HCT116 (cell line): Measurements from ENCODE around the gene FGF18. TPM values are rescaled to one million over a fixed set of nuclear protein-coding genes. Genes with fewer than 3 reads are reported as not detected.

Experiments used
- ATAC-seq: fragments of 200-7000 bp; cut with Tn5 transposase; 2 replicates; pipeline ENCODE4 v1.9.1; 2020; ENCODE audit warnings: mild to moderate bottlenecking, moderate library complexity
- BruUV-seq: library from RNA; stranded (reverse); fragments of 400-500 nt; replicated peaks from 2 replicates; lab custom pipeline; 2021; lab: Mats Ljungman, UMichigan
- CTCF ChIA-PET: fragments of 300-600 bp; sonication (Branson Sonifier 250); formaldehyde crosslinking; loops from one replicate; lab custom pipeline; 2021; ENCODE audit warnings: antibody characterized with exemption; lab: Charles Lee
- POLR2A ChIA-PET: fragments of 300-600, 350-600 bp; sonication (Branson Sonifier 250); formaldehyde crosslinking; loops from one replicate; lab custom pipeline; 2021; ENCODE audit warnings: antibody characterized with exemption; lab: Charles Lee
- RAD21 ChIA-PET, 2 experiments: fragments of 300-600 bp; sonication (Branson Sonifier 250); formaldehyde crosslinking; loops; one replicate each; lab custom pipeline; 2023; ENCODE audit warnings: low total read pairs in 2 of 2; ENCODE audit not compliant: uncharacterized antibody in 2 of 2, unreplicated experiment in 2 of 2, low non-redundant PET in 1 of 2; lab: Charles Lee
- DNase-seq: peaks from one replicate; pipeline ENCODE4 v3.0.0-alpha.2; 2010; ENCODE audit warnings: low read depth, low spot score
- H2AFZ ChIP-seq: fragments of 200-600 bp; shearing (Covaris generic), sonication (generic); 2 replicates; pipeline ENCODE4 v1.6.1; 2017; ENCODE audit warnings: low read depth, mixed run types, mixed read lengths, antibody characterized with exemption, low read length; ENCODE audit not compliant: poor library complexity, severe bottlenecking
- H3K27ac ChIP-seq: 2 replicates; pipeline ENCODE4 v1.5.1; 2012; ENCODE audit warnings: low read depth, low read length
- H3K27me3 ChIP-seq: fragments of 200-600 bp; sonication (generic); 2 replicates; pipeline ENCODE4 v1.6.1; 2016; ENCODE audit warnings: mixed run types, low read length, mixed read lengths; ENCODE audit not compliant: insufficient read depth
- H3K36me3 ChIP-seq, 2 experiments: fragments of 200-500 bp in 1 of 2; fragments of 200-600 bp in 1 of 2; sonication (Bioruptor generic) in 1 of 2; sonication (generic) in 1 of 2; 2 replicates each; pipeline versions ENCODE4 v1.5.1 to v1.6.1; 2014 to 2016; ENCODE audit warnings: low read length in 2 of 2, inconsistent platforms in 1 of 2, mixed read lengths in 1 of 2, mixed run types in 1 of 2; ENCODE audit not compliant: insufficient read depth in 2 of 2, control insufficient read depth in 1 of 2
- H3K4me1 ChIP-seq, 2 experiments: fragments of 200-600 bp in 1 of 2; sonication (generic) in 1 of 2; 2 replicates each; pipeline versions ENCODE4 v1.5.1 to v1.6.1; 2012 to 2017; ENCODE audit warnings: low read length in 2 of 2, inconsistent platforms in 1 of 2, mild to moderate bottlenecking in 1 of 2, mixed read lengths in 1 of 2, mixed run types in 1 of 2, moderate library complexity in 1 of 2; ENCODE audit not compliant: insufficient read depth in 2 of 2, control insufficient read depth in 1 of 2
- H3K4me2 ChIP-seq: fragments of 200-600 bp; sonication (generic); 2 replicates; pipeline ENCODE4 v1.6.1; 2017; ENCODE audit warnings: mixed run types, low read length, mixed read lengths
- H3K4me3 ChIP-seq, 2 experiments: fragments of 200-600 bp in 1 of 2; sonication (generic) in 1 of 2; replicated peaks in 1 of 2; 2 replicates each; pipeline ENCODE4 v1.5.1; 2011 to 2016; ENCODE audit warnings: low read length in 2 of 2, control low read depth in 1 of 2, low read depth in 1 of 2, mild to moderate bottlenecking in 1 of 2, mixed read lengths in 1 of 2, mixed run types in 1 of 2
- H3K79me2 ChIP-seq: fragments of 200-600 bp; sonication (generic); 2 replicates; pipeline ENCODE4 v1.6.1; 2017; ENCODE audit warnings: mild to moderate bottlenecking, mixed run types, low read length, moderate library complexity, mixed read lengths; ENCODE audit not compliant: insufficient read depth
- H3K9ac ChIP-seq: fragments of 200-600 bp; sonication (generic); 2 replicates; pipeline ENCODE4 v1.6.1; 2016; ENCODE audit warnings: low read length, mixed read lengths
- H3K9me2 ChIP-seq: fragments of 200-600 bp; sonication (generic), shearing (Covaris generic); 2 replicates; pipeline ENCODE4 v1.6.1; 2017; ENCODE audit warnings: mixed run types, mild to moderate bottlenecking, moderate library complexity; ENCODE audit not compliant: insufficient read depth
- H3K9me3 ChIP-seq, 2 experiments: fragments of 200-500 bp in 1 of 2; fragments of 200-600 bp in 1 of 2; sonication (Bioruptor generic) in 1 of 2; sonication (generic) in 1 of 2; 2 replicates each; pipeline ENCODE4 v1.6.1; 2014 to 2017; ENCODE audit warnings: low read length in 2 of 2, mixed read lengths in 2 of 2, inconsistent platforms in 1 of 2, low read depth in 1 of 2, mild to moderate bottlenecking in 1 of 2, mixed run types in 1 of 2, moderate library complexity in 1 of 2; ENCODE audit not compliant: control insufficient read depth in 1 of 2, insufficient read depth in 1 of 2
- H4K20me1 ChIP-seq: fragments of 200-600 bp; sonication (generic), shearing (Covaris generic); 2 replicates; pipeline ENCODE4 v1.6.1; 2017; ENCODE audit warnings: mixed run types, mild to moderate bottlenecking, moderate library complexity; ENCODE audit not compliant: insufficient read depth
- CBX3 ChIP-seq: IDR thresholded peaks from 2 replicates; pipeline ENCODE4 v1.6.1; 2012; ENCODE audit warnings: low read depth
- JUND ChIP-seq: IDR thresholded peaks from 2 replicates; pipeline ENCODE4 v1.6.1; 2012
- POLR2AphosphoS5 ChIP-seq: IDR thresholded peaks from 2 replicates; pipeline ENCODE4 v1.6.1; 2011; ENCODE audit warnings: mild to moderate bottlenecking, low read depth, low read length, moderate library complexity
- RAD21 ChIP-seq: IDR thresholded peaks from 2 replicates; pipeline ENCODE4 v1.6.1; 2012; ENCODE audit warnings: low read depth, mild to moderate bottlenecking
- ZFX ChIP-seq: fragments of 450-650 bp; IDR thresholded peaks from 2 replicates; pipeline ENCODE4 v1.6.1; 2017
- ZNF274 ChIP-seq: fragments of 200-500 bp; sonication (Bioruptor generic); IDR thresholded peaks from 2 replicates; pipeline ENCODE4 v1.6.1; 2014; ENCODE audit warnings: mild to moderate bottlenecking, low read depth, low read length, inconsistent platforms
- intact Hi-C: fragments of 100-400 bp; cut with micrococcal nuclease; formaldehyde crosslinking; loops from 2 replicates; pipeline ENCODE4 v1.10.0; 2022
- total RNA-seq: library from RNA; stranded (reverse); gene quantifications from one replicate; pipeline ENCODE4 v1.2.1, GENCODE V29; 2021; ENCODE audit not compliant: unreplicated experiment
- TF ChIP-seq, protein P1 (sequence below), 3 experiments: fragments of 200-600 bp in 1 of 3; sonication (generic) in 1 of 3; IDR thresholded peaks in 2 of 3; conservative IDR thresholded peaks in 1 of 3; 2 replicates each; pipeline ENCODE4 v1.5.1; 2012 to 2017; ENCODE audit warnings: low read depth in 2 of 3, low read length in 2 of 3, antibody characterized with exemption in 1 of 3, borderline replicate concordance in 1 of 3, control low read depth in 1 of 3, mild to moderate bottlenecking in 1 of 3, mixed read lengths in 1 of 3, mixed run types in 1 of 3, moderate library complexity in 1 of 3; ENCODE audit not compliant: insufficient read depth in 1 of 3

FGF18 gene
- total RNA-seq, 1 experiment from 2014 or later, result 0.96 TPM

DNA sequence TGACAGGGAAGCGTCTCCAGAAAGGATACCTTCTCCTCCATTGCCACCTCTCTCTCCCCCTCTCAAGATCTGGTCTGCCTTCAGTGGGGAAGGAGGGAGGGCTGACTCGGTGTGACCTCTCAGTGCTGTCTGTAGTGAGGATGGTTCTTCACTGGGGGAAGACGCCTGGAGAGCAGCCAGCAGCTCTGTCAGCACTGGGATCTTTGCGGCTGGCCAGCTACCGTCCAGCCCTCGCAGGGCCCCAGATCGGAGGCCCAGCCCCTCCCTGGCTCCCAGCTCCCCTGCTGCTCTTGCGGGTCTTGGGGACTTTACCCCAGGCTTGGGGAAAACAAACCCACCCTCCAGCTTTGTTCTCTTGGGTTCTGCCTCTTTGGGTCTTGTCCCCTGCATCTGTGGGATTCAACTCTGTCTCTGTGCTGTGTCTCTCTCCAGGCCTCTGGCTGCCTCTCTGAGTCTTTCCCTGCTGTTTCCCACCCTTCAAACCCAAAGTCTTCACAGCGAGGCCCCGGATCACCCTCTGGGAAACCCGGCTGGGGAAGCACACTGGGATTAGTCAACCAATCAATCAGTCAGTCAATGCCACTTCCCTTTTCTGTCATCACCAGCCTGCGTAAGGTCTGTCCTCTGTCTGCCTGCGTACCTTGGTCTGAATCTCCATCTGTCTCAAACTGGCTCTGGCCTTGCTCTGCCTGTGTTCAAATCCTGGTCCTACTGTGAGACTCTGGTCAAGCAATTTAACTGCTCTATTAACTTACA lies 23.0 kb downstream of the FGF18 start:
- ChIA-PET POLR2A (no interaction called here), RAD21 (no interaction called here), CTCF (interaction anchor here (0.8 kb wide), 1 partner anchor 568 kb away, joined by 3 read pairs; no protein-coding TSS in a partner anchor)
- Histone ChIP-seq H3K4me2 (no peak overlapping the region), H3K9me3 (no peaks in the 10 kb centered on the region), H3K4me3 (no peak overlapping the region), H3K4me1 (peaks cover 0 to 6% of the 10 kb centered on the region in 2 experiments; a peak in 1 of 4 replicates), H3K27ac (no peak overlapping the region), H3K27me3 (no peaks in the 10 kb centered on the region), H2AFZ (no peak overlapping the region), H3K79me2 (no peaks in the 10 kb centered on the region), H3K9me2 (no peaks in the 10 kb centered on the region), H3K36me3 (no peaks in the 10 kb centered on the region)
- BruUV-seq, result no TSS peak
- DNase-seq, result no peak
- intact Hi-C loops, result no loop called here
- TF ChIP-seq CBX3, result no peak
- TF ChIP-seq RAD21, result no peak
- TF ChIP-seq ZFX, result no peak
- no peak for TF ChIP-seq JUND
- TF ChIP-seq, protein P1, sequence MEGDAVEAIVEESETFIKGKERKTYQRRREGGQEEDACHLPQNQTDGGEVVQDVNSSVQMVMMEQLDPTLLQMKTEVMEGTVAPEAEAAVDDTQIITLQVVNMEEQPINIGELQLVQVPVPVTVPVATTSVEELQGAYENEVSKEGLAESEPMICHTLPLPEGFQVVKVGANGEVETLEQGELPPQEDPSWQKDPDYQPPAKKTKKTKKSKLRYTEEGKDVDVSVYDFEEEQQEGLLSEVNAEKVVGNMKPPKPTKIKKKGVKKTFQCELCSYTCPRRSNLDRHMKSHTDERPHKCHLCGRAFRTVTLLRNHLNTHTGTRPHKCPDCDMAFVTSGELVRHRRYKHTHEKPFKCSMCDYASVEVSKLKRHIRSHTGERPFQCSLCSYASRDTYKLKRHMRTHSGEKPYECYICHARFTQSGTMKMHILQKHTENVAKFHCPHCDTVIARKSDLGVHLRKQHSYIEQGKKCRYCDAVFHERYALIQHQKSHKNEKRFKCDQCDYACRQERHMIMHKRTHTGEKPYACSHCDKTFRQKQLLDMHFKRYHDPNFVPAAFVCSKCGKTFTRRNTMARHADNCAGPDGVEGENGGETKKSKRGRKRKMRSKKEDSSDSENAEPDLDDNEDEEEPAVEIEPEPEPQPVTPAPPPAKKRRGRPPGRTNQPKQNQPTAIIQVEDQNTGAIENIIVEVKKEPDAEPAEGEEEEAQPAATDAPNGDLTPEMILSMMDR (IDR thresholded peaks at IDR 0.05 in 2 of 3, conservative IDR thresholded peaks at IDR 0.05 in 1 of 3; ENCODE audit: borderline replicate concordance in 1 of 3, insufficient read depth in 1 of 3, low read depth in 2 of 3, low read length in 2 of 3), result no peak
- TF ChIP-seq ZNF274, result no peak
- TF ChIP-seq POLR2AphosphoS5, result no peak
- TF ChIP-seq, all 23 proteins: peak for 0
- H4K20me1 ChIP-seq, result no peaks in the 10 kb centered on the region
- ATAC-seq, result no peak
- no peak overlapping the region for H3K9ac ChIP-seq
